Hepatocyte (in vitro differentiated cells): ENCODE results near the gene AOPEP.

Source experiments
- EZH2 ChIP-seq: fragments of 200-600 bp; sonication (generic); IDR thresholded peaks from 2 replicates; pipeline ENCODE4 v1.6.1; 2016; ENCODE audit warnings: antibody characterized with exemption, mild to moderate bottlenecking, borderline replicate concordance
- EZH2phosphoT487 ChIP-seq: fragments of 200-600 bp; sonication (generic); IDR thresholded peaks from one replicate; pipeline ENCODE4 v1.6.1; 2018; ENCODE audit warnings: antibody characterized with exemption, mild to moderate bottlenecking, low read depth, moderate library complexity; ENCODE audit not compliant: unreplicated experiment, severe bottlenecking
- TF ChIP-seq, protein P1 (sequence below): fragments of 200-600 bp; sonication (generic); IDR thresholded peaks from 2 replicates; pipeline ENCODE4 v1.5.1; 2016; ENCODE audit warnings: antibody characterized with exemption, mild to moderate bottlenecking; ENCODE audit not compliant: poor library complexity

DNA sequence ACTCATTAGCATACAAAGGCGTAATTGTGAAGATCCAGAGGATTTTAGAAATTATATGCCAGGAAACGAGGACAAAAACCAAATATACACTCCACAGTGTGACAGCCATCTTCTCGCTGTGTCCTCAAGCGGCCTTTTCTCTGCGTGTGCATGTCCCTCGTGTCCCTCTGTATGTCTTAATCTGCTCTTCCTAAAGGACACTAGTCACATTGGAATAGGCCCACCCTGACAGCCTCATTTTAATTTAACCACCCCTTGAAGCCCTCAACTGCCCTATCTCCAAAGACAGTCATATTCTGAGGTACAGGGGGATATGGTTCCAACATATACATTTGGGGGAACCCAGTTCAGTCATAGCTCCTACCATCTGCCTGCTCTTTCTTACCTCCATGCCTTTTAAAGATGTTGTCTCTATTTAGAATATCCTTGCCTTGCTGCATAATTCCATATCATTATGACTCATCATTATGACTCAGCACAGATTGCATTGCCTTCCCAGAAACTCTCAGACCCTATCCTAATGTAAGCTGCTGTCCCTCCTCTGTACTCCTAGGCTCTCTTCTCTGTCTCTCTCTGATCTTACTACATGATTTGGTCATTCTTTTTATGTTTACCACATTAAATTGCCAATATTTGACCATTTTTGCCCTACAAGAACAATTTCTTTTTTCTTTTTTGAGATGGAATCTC, 210.9 kb downstream of the AOPEP start:
- TF ChIP-seq, protein P1, sequence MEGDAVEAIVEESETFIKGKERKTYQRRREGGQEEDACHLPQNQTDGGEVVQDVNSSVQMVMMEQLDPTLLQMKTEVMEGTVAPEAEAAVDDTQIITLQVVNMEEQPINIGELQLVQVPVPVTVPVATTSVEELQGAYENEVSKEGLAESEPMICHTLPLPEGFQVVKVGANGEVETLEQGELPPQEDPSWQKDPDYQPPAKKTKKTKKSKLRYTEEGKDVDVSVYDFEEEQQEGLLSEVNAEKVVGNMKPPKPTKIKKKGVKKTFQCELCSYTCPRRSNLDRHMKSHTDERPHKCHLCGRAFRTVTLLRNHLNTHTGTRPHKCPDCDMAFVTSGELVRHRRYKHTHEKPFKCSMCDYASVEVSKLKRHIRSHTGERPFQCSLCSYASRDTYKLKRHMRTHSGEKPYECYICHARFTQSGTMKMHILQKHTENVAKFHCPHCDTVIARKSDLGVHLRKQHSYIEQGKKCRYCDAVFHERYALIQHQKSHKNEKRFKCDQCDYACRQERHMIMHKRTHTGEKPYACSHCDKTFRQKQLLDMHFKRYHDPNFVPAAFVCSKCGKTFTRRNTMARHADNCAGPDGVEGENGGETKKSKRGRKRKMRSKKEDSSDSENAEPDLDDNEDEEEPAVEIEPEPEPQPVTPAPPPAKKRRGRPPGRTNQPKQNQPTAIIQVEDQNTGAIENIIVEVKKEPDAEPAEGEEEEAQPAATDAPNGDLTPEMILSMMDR = no peak
- TF ChIP-seq EZH2 (no peak), EZH2phosphoT487 (no peak)
